Adrenal gland (tissue), 12 donors: ENCODE measurements around the gene AGAP5. TPM values are rescaled to one million over a fixed set of nuclear protein-coding genes. Genes with fewer than 3 reads are reported as not detected.

Source experiments
- DNase-seq, 7 donors: peaks; one replicate each; pipeline ENCODE4 v3.0.0-alpha.2; 2019 to 2020
- H3K27ac ChIP-seq, 5 donors: fragments of 200-600 bp; sonication (generic) in 4 of 5; 1 replicate in 3 of 5; 2 replicates in 2 of 5; pipeline versions ENCODE4 v1.5.1 to v1.8.0; 2016 to 2020; ENCODE audit warnings: mild to moderate bottlenecking in 1 of 5
- H3K27me3 ChIP-seq: fragments of 200-600 bp; 2 replicates; pipeline ENCODE4 v1.8.0; 2021
- H3K36me3 ChIP-seq, 2 donors: fragments of 200-600 bp; replicated peaks in 1 of 2; 1 replicate in 1 of 2; 2 replicates in 1 of 2; pipeline versions ENCODE4 v1.5.1 to v1.8.0; 2018 to 2022
- H3K4me1 ChIP-seq, 2 donors: fragments of 200-600 bp; replicated peaks in 1 of 2; 1 replicate in 1 of 2; 2 replicates in 1 of 2; pipeline versions ENCODE4 v1.5.1 to v1.8.0; 2018 to 2021
- H3K4me3 ChIP-seq, 4 donors: fragments of 200-600 bp; sonication (generic) in 3 of 4; one replicate each; pipeline ENCODE4 v1.5.1; 2016 to 2018
- H3K9me3 ChIP-seq, 3 donors: fragments of 200-600 bp; sonication (generic) in 1 of 3; replicated peaks in 1 of 3; 1 replicate in 2 of 3; 2 replicates in 1 of 3; pipeline versions ENCODE4 v1.5.1 to v1.8.0; 2016 to 2021
- POLR2A ChIP-seq, 2 donors: fragments of 450-650 bp; IDR thresholded peaks; one replicate each; pipeline ENCODE4 v1.6.1; 2017; ENCODE audit warnings: antibody characterized with exemption in 2 of 2, mild to moderate bottlenecking in 2 of 2, moderate library complexity in 1 of 2
- WGBS, 4 donors: extraction: QIAGEN DNeasy Blood & Tissue Kit in 2 of 4; methylation state at CpG; one replicate each; pipeline versions ENCODE4 v1.1.5 to v1.1.7; 2013 to 2017; 5-methylcytosine and 5-hydroxymethylcytosine counted together
- intact Hi-C, 2 donors: fragments of 100-400 bp; cut with DNase I; formaldehyde crosslinking; loops; one replicate each; pipeline versions ENCODE4 v1.14.1 to v1.15.0; 2022 to 2023
- polyA plus RNA-seq, 3 donors: library from polyadenylated mRNA; stranded (reverse); fragments of 200-250 nt in 2 of 3; fragments of 350-450 nt in 1 of 3; fragmentation: Illumina TruSeq in 1 of 3; extraction: RNeasy Lipid Tissue Mini Kit (QIAGEN cat#74804) in 1 of 3; gene quantifications; one replicate each; pipeline ENCODE4 v1.2.3, GENCODE V29; 2013 to 2014
- total RNA-seq, 9 donors: library from RNA; depleted of rRNA in 4 of 9; stranded (reverse); fragments of >200 nt in 4 of 9; fragments of 120-200 nt in 1 of 9; fragmentation: NEBNext Ultra II Directional in 1 of 9; extraction: Animal tissue kit (Norgen Biotek cat#: 25700) in 1 of 9; gene quantifications; one replicate each; pipeline versions ENCODE4 v1.1.0 to v1.2.4, GENCODE V29; 2013 to 2023
- TF ChIP-seq, protein P1 (sequence below), 6 experiments: fragments of 450-650 bp in 4 of 6; fragments of 200-600 bp in 2 of 6; sonication (generic) in 1 of 6; IDR thresholded peaks; 1 replicate in 5 of 6; 2 replicates in 1 of 6; pipeline versions ENCODE4 v1.5.1 to v1.8.0; 2016 to 2021; ENCODE audit warnings: antibody characterized with exemption in 6 of 6, mild to moderate bottlenecking in 2 of 6, moderate library complexity in 1 of 6
- donor health status: healthy with polysubstance abuse.
- donor health status: Bipolar disorder and iron deficiency.
- donor health status: DM: yes; HTN: yes; CAD: no.
- donor health status: DM: no; HTN: no; CAD: no.
- donor health status: DM: no; HTN: no; CAD: no.
- donor health status: DM: yes; HTN: yes; CAD: no.

The AGAP5 gene
- total and polyA plus RNA-seq, 12 donors = 4.6 to 19.0 (median 7.4) TPM

DNA sequence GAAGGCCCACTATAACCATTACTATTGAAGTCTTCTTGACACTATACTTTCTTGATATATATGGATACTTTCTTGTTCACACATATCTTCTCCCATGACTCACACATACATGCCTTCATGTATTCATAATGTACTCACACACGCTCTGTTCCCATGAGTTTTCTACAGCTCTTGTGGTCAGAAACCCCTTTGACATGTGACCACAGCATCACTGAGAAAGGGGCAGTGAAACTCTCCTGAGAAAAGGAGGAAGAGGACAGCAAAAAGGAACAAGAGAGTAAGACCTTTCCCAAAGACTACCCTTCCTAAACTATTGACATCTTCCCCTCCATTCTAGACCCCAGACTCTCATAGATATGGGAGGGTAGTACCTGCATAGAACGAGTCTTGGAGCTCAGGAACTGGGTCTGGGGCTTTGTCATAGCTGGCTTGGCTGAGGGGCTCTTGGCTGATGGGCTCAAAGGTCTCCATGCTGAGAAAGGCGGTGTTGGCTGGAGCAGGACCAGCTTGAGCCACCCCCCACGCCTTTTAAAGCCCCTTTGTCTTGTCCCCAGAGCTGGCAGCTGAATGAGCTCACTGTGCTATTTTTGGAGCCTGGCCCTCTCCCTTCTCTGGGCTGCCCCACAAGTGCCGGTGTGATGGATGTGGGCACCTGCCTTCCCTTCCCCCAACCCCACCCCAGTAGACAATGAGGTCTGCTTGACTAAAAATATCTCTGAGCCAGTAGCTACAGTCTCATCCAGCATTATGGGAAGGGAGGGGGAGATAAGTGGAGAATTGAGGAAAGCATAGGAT is 47.2 kb downstream of the AGAP5 start:
- no peaks in the 10 kb centered on the region for H3K27me3 ChIP-seq
- peaks cover 0 to 12% of the 10 kb centered on the region in 2 donors for H3K4me1 ChIP-seq
- TF ChIP-seq, protein P1, sequence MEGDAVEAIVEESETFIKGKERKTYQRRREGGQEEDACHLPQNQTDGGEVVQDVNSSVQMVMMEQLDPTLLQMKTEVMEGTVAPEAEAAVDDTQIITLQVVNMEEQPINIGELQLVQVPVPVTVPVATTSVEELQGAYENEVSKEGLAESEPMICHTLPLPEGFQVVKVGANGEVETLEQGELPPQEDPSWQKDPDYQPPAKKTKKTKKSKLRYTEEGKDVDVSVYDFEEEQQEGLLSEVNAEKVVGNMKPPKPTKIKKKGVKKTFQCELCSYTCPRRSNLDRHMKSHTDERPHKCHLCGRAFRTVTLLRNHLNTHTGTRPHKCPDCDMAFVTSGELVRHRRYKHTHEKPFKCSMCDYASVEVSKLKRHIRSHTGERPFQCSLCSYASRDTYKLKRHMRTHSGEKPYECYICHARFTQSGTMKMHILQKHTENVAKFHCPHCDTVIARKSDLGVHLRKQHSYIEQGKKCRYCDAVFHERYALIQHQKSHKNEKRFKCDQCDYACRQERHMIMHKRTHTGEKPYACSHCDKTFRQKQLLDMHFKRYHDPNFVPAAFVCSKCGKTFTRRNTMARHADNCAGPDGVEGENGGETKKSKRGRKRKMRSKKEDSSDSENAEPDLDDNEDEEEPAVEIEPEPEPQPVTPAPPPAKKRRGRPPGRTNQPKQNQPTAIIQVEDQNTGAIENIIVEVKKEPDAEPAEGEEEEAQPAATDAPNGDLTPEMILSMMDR (IDR thresholded peaks at IDR 0.05) = no peak
- H3K4me3 ChIP-seq = no peak overlapping the region
- intact Hi-C loops = no loop called here
- H3K9me3 ChIP-seq = no peaks in the 10 kb centered on the region
- no peak overlapping the region for H3K27ac ChIP-seq
- 56 to 76% (median 66%) methylated on average over 3 to 5 of the region's 5 CpGs for WGBS, 4 donors
- no peaks in the 10 kb centered on the region for H3K36me3 ChIP-seq
- no peak for DNase-seq

DNA sequence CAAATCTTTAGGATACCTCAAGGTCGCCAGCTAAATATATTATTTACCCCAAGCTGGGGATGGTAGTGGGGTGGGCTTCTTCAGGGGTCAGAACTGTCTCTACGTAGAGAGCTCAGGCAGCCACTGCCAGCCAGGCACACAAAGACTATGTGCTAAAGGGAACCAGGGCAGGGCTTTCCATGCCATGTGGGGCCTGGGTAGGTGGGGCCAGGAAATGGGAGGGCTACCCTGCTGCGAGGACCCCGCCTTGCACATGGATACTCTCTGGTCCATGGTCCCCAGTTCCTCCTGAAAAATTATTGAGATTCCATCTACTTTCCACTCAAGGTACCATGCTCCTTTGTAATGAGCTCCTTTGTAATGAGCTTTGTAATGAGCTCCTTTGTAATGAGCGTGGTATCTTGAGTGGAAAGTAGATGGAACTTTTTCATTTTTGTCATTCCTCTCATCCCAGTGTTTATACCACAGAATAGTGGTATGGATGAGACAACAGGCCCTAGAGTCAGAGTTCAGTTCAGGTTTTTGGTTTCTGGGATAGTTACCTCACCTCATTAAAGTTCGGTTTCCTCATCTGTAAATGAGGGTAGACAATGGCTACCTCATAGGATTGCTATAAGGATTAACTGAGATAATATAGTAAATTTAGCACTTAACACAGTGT is 47.9 kb downstream of the AGAP5 start:
- intact Hi-C loops = no loop called here
- no peak overlapping the region for H3K27ac ChIP-seq
- no peak overlapping the region for H3K4me3 ChIP-seq
- no peaks in the 10 kb centered on the region for H3K36me3 ChIP-seq
- DNase-seq = no peak
- TF ChIP-seq POLR2A (IDR thresholded peaks at IDR 0.05) = no peak
- TF ChIP-seq, protein P1 (IDR thresholded peaks at IDR 0.05) = no peak
- no peaks in the 10 kb centered on the region for H3K9me3 ChIP-seq
- peaks cover 0 to 12% of the 10 kb centered on the region in 2 donors for H3K4me1 ChIP-seq
- no peaks in the 10 kb centered on the region for H3K27me3 ChIP-seq
- 85 to 96% (median 90%) methylated on average over 5 to 6 of the region's 6 CpGs for WGBS, 4 donors

DNA sequence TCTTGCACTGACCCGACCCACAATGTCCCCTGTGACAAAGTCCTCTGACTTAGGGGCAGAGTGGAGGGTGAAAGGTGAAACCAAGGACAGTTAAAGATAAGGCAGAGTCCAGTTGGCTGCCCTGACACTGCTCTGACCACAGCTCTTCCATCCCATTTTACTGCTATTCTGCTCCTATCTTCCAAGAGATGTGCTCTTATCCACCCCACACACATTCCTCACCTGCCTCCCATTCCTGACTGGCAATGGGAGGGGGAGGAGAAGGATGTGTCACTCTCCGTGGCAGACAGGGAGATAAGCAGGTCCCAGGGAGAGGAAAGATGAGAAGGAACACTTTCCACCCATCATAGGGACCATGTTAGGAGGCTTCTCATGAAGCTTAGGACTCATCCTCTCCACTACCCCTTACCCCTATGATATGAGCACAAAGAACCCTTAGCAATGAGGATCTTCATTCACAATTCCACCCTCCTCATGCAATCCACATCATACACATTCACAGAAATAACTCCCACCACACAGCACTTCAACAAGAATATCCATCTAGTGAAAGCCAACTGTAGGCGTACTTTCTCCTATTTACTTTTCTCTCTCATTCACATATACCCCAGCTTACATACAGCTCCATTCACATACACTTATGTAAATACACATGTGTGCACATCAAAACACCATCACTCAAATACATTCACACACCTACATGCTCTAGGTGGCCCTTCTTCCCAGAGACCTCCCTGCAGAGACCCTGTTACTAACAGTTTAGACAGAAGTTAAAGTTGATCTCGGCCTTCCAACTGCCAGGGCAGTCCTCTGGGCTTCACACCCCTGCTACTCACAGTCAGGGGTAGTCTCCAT is 48.7 kb downstream of the AGAP5 start:
- no peak overlapping the region for H3K4me3 ChIP-seq

More for the DNA sequence above, 48.7 kb downstream of the AGAP5 start:
- Histone ChIP-seq H3K27me3 (no peaks in the 10 kb centered on the region), H3K4me1 (peaks cover 0 to 12% of the 10 kb centered on the region in 2 donors), H3K36me3 (no peaks in the 10 kb centered on the region), H3K27ac (no peak overlapping the region), H3K9me3 (no peaks in the 10 kb centered on the region)
- DNase-seq = no peak
- TF ChIP-seq, protein P1 (IDR thresholded peaks at IDR 0.05) = no peak
- TF ChIP-seq POLR2A (IDR thresholded peaks at IDR 0.05) = no peak
- WGBS, 4 donors = 60 to 72% (median 66%) methylated on average over 4 of the region's 4 CpGs
- intact Hi-C loops = no loop called here
